Measurements from ENCODE around the gene NLRP6. TPM values are rescaled to one million over a fixed set of nuclear protein-coding genes. Genes with fewer than 3 reads are reported as not detected.
"Not testable (repeated sequence)": the region's sequence is repeated elsewhere in the genome, so short reads cannot be mapped to it uniquely, and the experiment has no call there.

The NLRP6 gene
- total and polyA plus RNA-seq, 2 donors (not counting 1 experiment from before 2014, with no cell fraction given): 1.4 to 2.7 TPM

DNA sequence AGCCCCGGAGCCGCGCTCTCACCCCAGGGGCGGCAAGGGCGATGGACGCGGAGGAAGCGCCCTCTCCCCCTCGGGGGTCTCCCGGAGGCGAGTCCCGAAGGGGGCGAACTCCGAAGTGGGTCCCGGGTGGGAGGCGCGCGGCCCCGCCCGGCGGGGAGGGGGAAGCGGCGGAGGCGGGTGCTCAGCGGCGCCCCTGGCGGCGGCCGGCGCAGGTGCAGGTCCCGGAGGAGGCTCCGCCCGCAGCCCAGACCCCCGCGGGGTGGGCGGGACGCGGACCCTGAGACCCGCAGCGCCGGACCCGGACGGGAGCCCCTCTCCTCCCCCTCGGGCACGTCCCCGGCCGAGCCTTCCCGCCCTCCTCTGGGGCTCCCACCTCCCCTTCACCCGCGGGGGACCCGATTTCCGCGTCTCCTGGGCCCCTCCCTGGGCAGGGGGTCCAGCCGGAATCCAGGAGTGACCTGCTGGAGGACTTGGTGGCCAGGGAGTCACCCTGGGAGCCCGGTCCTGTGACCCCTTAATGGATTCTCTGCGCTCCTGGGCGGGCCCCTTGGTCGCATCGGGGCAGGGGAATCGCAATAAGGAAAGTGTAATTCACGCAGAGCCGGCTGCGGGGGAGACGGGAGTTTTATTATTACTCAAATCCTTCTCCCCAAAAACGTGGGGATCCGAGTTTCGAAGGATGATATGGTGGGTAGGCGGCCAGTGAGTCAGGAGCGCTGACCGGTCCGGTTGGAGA, 33.0 kb downstream of the NLRP6 start:
- H4K20me1 ChIP-seq (ENCODE audit: control insufficient read depth, insufficient read depth, low read length, poor library complexity, severe bottlenecking); H3K27me3 Mint-ChIP-seq; DNase-seq; H3K27me3 ChIP-seq (replicated peaks in 1 of 4; ENCODE audit: control extremely low read depth in 1 of 4, control insufficient read depth in 3 of 4, insufficient read depth in 4 of 4, low read length in 3 of 4); POLR2A ChIA-PET; H3K9me3 Mint-ChIP-seq (ENCODE audit: insufficient read depth); H3K9me3 ChIP-seq (ENCODE audit: control extremely low read depth in 1 of 3, control insufficient read depth in 2 of 3, insufficient read depth in 1 of 3, low read length in 2 of 3); H3K36me3 ChIP-seq (replicated peaks in 1 of 2; ENCODE audit: control extremely low read depth in 1 of 2, control insufficient read depth in 1 of 2, extremely low read depth in 1 of 2, insufficient read depth in 2 of 2, low read length in 1 of 2); intact Hi-C loops (cut with micrococcal nuclease); H2AFZ ChIP-seq (ENCODE audit: insufficient read depth, low read depth, low read length, poor library complexity, severe bottlenecking): not testable (repeated sequence)
- no CpG with 5 or more reads among the region's 71 CpGs for WGBS (ENCODE audit: insufficient coverage)
- Mint-ChIP-seq H3K4me1 (peaks cover 58% of the 10 kb centered on the region), H3K4me3 (peak overlapping the region; percentile 86), H3K27ac (peak overlapping the region; percentile 88)
- Histone ChIP-seq H3K9ac (ENCODE audit: low read length) (peak overlapping the region; percentile 20), H3K4me3 (ENCODE audit: control extremely low read depth in 1 of 5, extremely low read depth in 1 of 5, insufficient read depth in 1 of 5, low read depth in 2 of 5, low read length in 4 of 5) (peak overlapping the region in 4 of 5 experiments; percentile 17 to 42 (median 33)), H3K27ac (ENCODE audit: low read length in 2 of 2) (peak overlapping the region in 1 of 2 donors; percentile 89), H3K4me2 (replicated peaks; ENCODE audit: low read depth, low read length, poor library complexity, severe bottlenecking) (peak overlapping the region; percentile 85), H3K4me1 (ENCODE audit: control insufficient read depth in 2 of 2, insufficient read depth in 2 of 2, low read length in 2 of 2) (peaks cover 44 to 73% of the 10 kb centered on the region in 2 donors), H3K79me2 (ENCODE audit: control insufficient read depth, insufficient read depth, low read length) (peaks cover 41% of the 10 kb centered on the region)
- CTCF ChIA-PET: interaction anchor here (1.1 to 2.6 kb wide), 3 partner anchors 14 to 60 kb away, joined by 3 to 11 read pairs (median 6); no protein-coding TSS in a partner anchor
- ATAC-seq (ENCODE audit: low read depth): peak; percentile 76

- Histone ChIP-seq H3K36me3 (replicated peaks in 1 of 2; ENCODE audit: control extremely low read depth in 1 of 2, control insufficient read depth in 1 of 2, extremely low read depth in 1 of 2, insufficient read depth in 2 of 2, low read length in 1 of 2) (peaks cover 0 to 2% of the 10 kb centered on the region in 2 experiments), H3K4me1 (ENCODE audit: control insufficient read depth in 2 of 2, insufficient read depth in 2 of 2, low read length in 2 of 2) (peaks cover 44 to 72% of the 10 kb centered on the region in 2 donors), H3K27me3 (replicated peaks in 1 of 4; ENCODE audit: control extremely low read depth in 1 of 4, control insufficient read depth in 3 of 4, insufficient read depth in 4 of 4, low read length in 3 of 4) (no peaks in the 10 kb centered on the region), H3K4me3 (ENCODE audit: control extremely low read depth in 1 of 5, extremely low read depth in 1 of 5, insufficient read depth in 1 of 5, low read depth in 2 of 5, low read length in 4 of 5) (peak overlapping the region in 3 of 5 experiments; percentile 25 to 79 (median 42)), H3K9me3 (ENCODE audit: control extremely low read depth in 1 of 3, control insufficient read depth in 2 of 3, insufficient read depth in 1 of 3, low read length in 2 of 3) (no peaks in the 10 kb centered on the region), H3K79me2 (ENCODE audit: control insufficient read depth, insufficient read depth, low read length) (peaks cover 41% of the 10 kb centered on the region), H4K20me1 (ENCODE audit: control insufficient read depth, insufficient read depth, low read length, poor library complexity, severe bottlenecking) (no peaks in the 10 kb centered on the region), H2AFZ (ENCODE audit: insufficient read depth, low read depth, low read length, poor library complexity, severe bottlenecking) (no peak overlapping the region), H3K27ac (ENCODE audit: low read length in 2 of 2) (peak overlapping the region in 1 of 2 donors; percentile 89), H3K9ac (ENCODE audit: low read length) (peak overlapping the region; percentile 20), H3K4me2 (replicated peaks; ENCODE audit: low read depth, low read length, poor library complexity, severe bottlenecking) (peak overlapping the region; percentile 85)
- no peak for ATAC-seq (ENCODE audit: low read depth)
- no peak for DNase-seq
- ChIA-PET POLR2A (interaction anchor here (0.5 to 1.1 kb wide), 4 partner anchors 36 to 74 kb away, joined by 3 to 9 read pairs (median 4); no protein-coding TSS in a partner anchor), CTCF (interaction anchor here (1.0 to 2.6 kb wide), 10 partner anchors 11 to 61 kb away, joined by 3 to 11 read pairs (median 6); no protein-coding TSS in a partner anchor)
- no peak for TF ChIP-seq CTCF (IDR thresholded peaks at IDR 0.05)
- no peak for TF ChIP-seq EZH2 (IDR thresholded peaks at IDR 0.05; ENCODE audit: borderline replicate concordance, insufficient read depth, low read depth, low read length, poor library complexity, severe bottlenecking)
- Mint-ChIP-seq H3K27ac (peak overlapping the region; percentile 94), H3K4me3 (peak overlapping the region; percentile 93), H3K9me3 (ENCODE audit: insufficient read depth) (no peaks in the 10 kb centered on the region), H3K4me1 (peaks cover 60% of the 10 kb centered on the region), H3K27me3 (no peaks in the 10 kb centered on the region)
- WGBS (ENCODE audit: insufficient coverage): 90% methylated on average over 6 of the region's 14 CpGs
- intact Hi-C loops (cut with micrococcal nuclease): no loop called here
Observed at GRCh38 chr11:312092-312816, 34.0 kb downstream of the NLRP6 start.

All from B cell (primary cell).